ENCODE results near the gene KIAA1671.
"Not testable (repeated sequence)": the region's sequence is repeated elsewhere in the genome, so short reads cannot be mapped to it uniquely, and the experiment has no call there.

The KIAA1671 gene

DNA sequence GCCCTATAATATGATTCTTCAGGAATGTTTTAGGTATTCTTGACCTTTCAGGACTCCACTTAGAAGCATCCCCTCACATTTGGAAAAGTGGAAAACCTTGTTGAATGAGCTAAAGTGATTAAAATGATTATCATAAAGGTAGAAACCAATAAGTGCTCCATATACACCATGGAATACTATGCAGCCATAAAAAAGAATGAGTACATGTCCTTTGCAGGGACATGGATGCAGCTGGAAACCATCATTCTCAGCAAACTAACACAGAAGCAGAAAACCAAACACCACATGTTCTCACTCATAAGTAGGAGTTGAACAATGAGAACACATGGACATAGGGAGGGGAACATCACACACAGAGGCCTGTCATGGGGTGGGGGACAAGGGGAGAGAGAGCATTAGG, 281.2 kb downstream of the KIAA1671 start:
- H3K4me1 ChIP-seq (ENCODE audit: control insufficient read depth in 1 of 2, insufficient read depth in 2 of 2, low read length in 2 of 2); H3K9ac ChIP-seq (ENCODE audit: low read depth in 1 of 2, low read length in 2 of 2); H3K27ac ChIP-seq (ENCODE audit: low read depth, low read length); H3K9me3 ChIP-seq (ENCODE audit: control insufficient read depth in 1 of 2, low read length in 2 of 2); H3K27me3 ChIP-seq (ENCODE audit: control insufficient read depth in 1 of 2, insufficient read depth in 2 of 2, low read length in 2 of 2); H3K36me3 ChIP-seq (ENCODE audit: control insufficient read depth in 1 of 2, insufficient read depth in 2 of 2, low read length in 2 of 2); H3K4me3 ChIP-seq (ENCODE audit: low read depth in 1 of 2, low read length in 2 of 2): not testable (repeated sequence)

DNA sequence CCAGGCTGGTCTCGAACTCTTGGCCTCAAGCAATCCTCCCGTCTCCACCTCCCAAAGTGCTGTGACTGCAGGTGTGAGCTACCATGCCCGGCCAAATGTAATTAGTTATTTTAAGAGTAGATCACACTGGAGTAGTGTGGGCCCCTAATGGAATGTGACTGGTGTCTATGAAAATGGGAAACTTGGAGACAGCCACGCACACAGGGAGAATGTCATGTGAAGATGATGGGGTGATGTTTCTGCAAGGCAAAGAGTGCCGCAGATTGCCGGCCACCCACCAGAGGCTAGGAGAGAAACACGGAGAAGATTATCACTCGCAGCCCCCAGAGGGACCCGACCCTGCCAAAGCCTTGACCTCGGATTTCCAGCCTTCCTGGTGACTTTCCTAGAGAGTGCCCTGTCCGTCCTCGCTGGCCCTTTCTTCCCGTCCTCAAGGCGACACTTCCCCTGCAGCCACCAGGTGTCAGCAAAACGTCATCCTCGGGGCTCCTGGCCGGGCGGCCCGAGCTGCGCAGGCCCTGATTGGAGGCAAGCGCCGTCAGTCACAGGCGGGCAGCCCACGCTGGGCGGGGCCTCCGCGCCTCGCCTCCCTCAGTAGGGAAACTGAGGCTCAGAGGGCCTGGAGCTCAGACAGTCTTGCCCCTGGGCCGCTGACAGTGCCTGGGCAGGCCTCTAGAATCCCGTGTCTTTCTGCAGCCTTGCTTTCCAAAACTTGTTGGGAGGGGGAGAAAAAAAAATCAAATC, 283.2 kb downstream of the KIAA1671 start:
- H3K27me3 ChIP-seq (ENCODE audit: control insufficient read depth in 1 of 2, insufficient read depth in 2 of 2, low read length in 2 of 2), result peaks cover 0 to 7% of the 10 kb centered on the region in 2 donors
- H3K4me3 ChIP-seq (ENCODE audit: low read depth in 1 of 2, low read length in 2 of 2), result no peak overlapping the region
- no peaks in the 10 kb centered on the region for H3K36me3 ChIP-seq (ENCODE audit: control insufficient read depth in 1 of 2, insufficient read depth in 2 of 2, low read length in 2 of 2)

DNA sequence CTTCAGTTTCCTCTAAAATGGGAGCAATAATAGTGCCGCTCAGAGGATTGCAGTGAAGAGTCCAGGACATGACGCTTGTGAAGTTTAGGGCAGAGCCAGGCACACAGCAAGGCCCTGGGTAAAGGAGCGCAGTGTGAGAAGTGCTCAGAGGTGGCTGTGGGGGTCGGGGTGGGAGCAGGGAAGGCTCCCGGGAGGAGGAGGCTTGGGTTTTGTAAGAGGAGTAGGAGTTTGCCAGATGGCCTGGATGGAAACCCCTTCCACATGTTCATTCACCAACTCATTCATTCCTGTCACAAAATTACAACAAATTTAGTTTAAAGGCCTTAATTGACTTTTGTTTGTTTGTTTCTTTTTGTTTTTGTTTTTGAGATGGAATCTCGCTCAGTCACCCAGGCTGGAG, 283.9 kb downstream of the KIAA1671 start:
- Histone ChIP-seq H3K4me1 (ENCODE audit: control insufficient read depth in 1 of 2, insufficient read depth in 2 of 2, low read length in 2 of 2) (no peaks in the 10 kb centered on the region), H3K4me3 (ENCODE audit: low read depth in 1 of 2, low read length in 2 of 2) (no peak overlapping the region), H3K27ac (ENCODE audit: low read depth, low read length) (no peak overlapping the region), H3K9me3 (ENCODE audit: control insufficient read depth in 1 of 2, low read length in 2 of 2) (no peaks in the 10 kb centered on the region), H3K9ac (ENCODE audit: low read depth in 1 of 2, low read length in 2 of 2) (no peak overlapping the region), H3K36me3 (ENCODE audit: control insufficient read depth in 1 of 2, insufficient read depth in 2 of 2, low read length in 2 of 2) (no peaks in the 10 kb centered on the region), H3K27me3 (ENCODE audit: control insufficient read depth in 1 of 2, insufficient read depth in 2 of 2, low read length in 2 of 2) (peaks cover 0 to 7% of the 10 kb centered on the region in 2 donors)

More for the DNA sequence above, 283.2 kb downstream of the KIAA1671 start:
- no peaks in the 10 kb centered on the region for H3K9me3 ChIP-seq (ENCODE audit: control insufficient read depth in 1 of 2, low read length in 2 of 2)
- no peak overlapping the region for H3K27ac ChIP-seq (ENCODE audit: low read depth, low read length)
- no peaks in the 10 kb centered on the region for H3K4me1 ChIP-seq (ENCODE audit: control insufficient read depth in 1 of 2, insufficient read depth in 2 of 2, low read length in 2 of 2)
- no peak overlapping the region for H3K9ac ChIP-seq (ENCODE audit: low read depth in 1 of 2, low read length in 2 of 2)

DNA sequence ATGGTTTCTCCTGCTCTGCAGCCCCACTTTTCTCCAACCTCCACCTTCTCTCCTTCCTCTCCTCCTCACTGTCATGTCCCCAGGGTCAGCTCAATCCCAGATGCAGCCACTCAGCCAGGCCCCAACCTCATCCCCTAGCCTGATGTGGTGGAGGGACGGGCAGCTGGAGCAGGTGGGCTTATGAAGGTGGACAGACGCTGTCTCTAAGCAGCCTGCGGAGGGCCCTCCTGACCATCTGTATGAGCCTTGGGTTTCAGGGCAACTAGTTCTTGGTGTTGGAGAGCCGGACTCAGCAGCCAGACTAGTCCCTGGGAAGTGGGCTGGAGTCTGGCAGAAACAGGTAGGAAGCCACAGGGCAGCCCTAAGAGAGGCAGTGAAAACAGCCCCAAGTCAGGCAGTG, 285.0 kb downstream of the KIAA1671 start:
- no peaks in the 10 kb centered on the region for H3K9me3 ChIP-seq (ENCODE audit: control insufficient read depth in 1 of 2, low read length in 2 of 2)
- H3K4me1 ChIP-seq (ENCODE audit: control insufficient read depth in 1 of 2, insufficient read depth in 2 of 2, low read length in 2 of 2), result no peaks in the 10 kb centered on the region
- no peak overlapping the region for H3K4me3 ChIP-seq (ENCODE audit: low read depth in 1 of 2, low read length in 2 of 2)
- H3K9ac ChIP-seq (ENCODE audit: low read depth in 1 of 2, low read length in 2 of 2), result no peak overlapping the region
- H3K27me3 ChIP-seq (ENCODE audit: control insufficient read depth in 1 of 2, insufficient read depth in 2 of 2, low read length in 2 of 2), result peaks cover 0 to 7% of the 10 kb centered on the region in 2 donors
- no peaks in the 10 kb centered on the region for H3K36me3 ChIP-seq (ENCODE audit: control insufficient read depth in 1 of 2, insufficient read depth in 2 of 2, low read length in 2 of 2)
- no peak overlapping the region for H3K27ac ChIP-seq (ENCODE audit: low read depth, low read length)

DNA sequence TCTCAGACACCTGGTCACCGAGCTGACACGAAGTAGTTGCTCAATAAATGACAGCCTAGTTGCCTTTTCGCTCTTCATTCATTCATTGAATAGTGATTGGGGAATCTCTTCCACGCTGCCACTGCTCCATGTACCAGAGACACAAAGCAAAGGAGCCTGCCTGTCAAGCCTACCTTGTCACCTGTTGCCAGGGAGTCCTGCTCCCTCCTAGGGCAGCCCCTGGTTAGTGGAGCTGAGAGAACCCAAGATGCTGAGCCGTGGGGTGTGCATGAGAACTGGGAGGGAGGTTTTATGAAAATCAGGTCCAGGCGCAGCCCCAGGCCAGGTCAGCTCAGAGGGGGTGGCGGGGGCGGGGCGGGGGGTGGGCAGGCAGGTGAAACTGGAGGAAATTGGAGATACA, 285.5 kb downstream of the KIAA1671 start:
- not testable (repeated sequence) for H3K4me3 ChIP-seq (ENCODE audit: low read depth in 1 of 2, low read length in 2 of 2); H3K9me3 ChIP-seq (ENCODE audit: control insufficient read depth in 1 of 2, low read length in 2 of 2); H3K27ac ChIP-seq (ENCODE audit: low read depth, low read length); H3K9ac ChIP-seq (ENCODE audit: low read depth in 1 of 2, low read length in 2 of 2); H3K4me1 ChIP-seq (ENCODE audit: control insufficient read depth in 1 of 2, insufficient read depth in 2 of 2, low read length in 2 of 2); H3K27me3 ChIP-seq (ENCODE audit: control insufficient read depth in 1 of 2, insufficient read depth in 2 of 2, low read length in 2 of 2); H3K36me3 ChIP-seq (ENCODE audit: control insufficient read depth in 1 of 2, insufficient read depth in 2 of 2, low read length in 2 of 2)
